B cell (primary cell): Measurements from ENCODE around the gene TRIM46. TPM values are rescaled to one million over a fixed set of nuclear protein-coding genes. Genes with fewer than 3 reads are reported as not detected.

ENCODE experiments used
- ATAC-seq: fragments of 200-7000 bp; cut with Tn5 transposase; one replicate; pipeline ENCODE4 v1.10.0; 2021; ENCODE audit warnings: low read depth, mild to moderate bottlenecking, moderate number of reproducible peaks, moderate library complexity
- CTCF ChIA-PET: fragments of 350-600 bp; sonication (Branson Sonifier 250); formaldehyde crosslinking; loops from one replicate; lab custom pipeline; 2021; ENCODE audit warnings: antibody characterized with exemption, inconsistent platforms; lab: Charles Lee
- POLR2A ChIA-PET: fragments of 350-600 bp; sonication (Branson Sonifier 250); formaldehyde crosslinking; loops from one replicate; lab custom pipeline; 2021; ENCODE audit warnings: antibody characterized with exemption; lab: Charles Lee
- DNase-seq: peaks from one replicate; pipeline ENCODE4 v3.0.0; 2013
- H2AFZ ChIP-seq: 2 replicates; pipeline ENCODE4 v1.6.1; 2012; ENCODE audit warnings: mild to moderate bottlenecking, low read depth, low read length; ENCODE audit not compliant: insufficient read depth, poor library complexity, severe bottlenecking
- H3K27ac ChIP-seq, 2 donors: 1 replicate in 1 of 2; 2 replicates in 1 of 2; pipeline ENCODE4 v1.5.1; 2012 to 2013; ENCODE audit warnings: low read length in 2 of 2, mild to moderate bottlenecking in 2 of 2, moderate library complexity in 1 of 2
- H3K27me3 ChIP-seq, 4 experiments: fragments of 200-600 bp in 1 of 4; sonication (generic) in 1 of 4; replicated peaks in 1 of 4; 1 replicate in 2 of 4; 2 replicates in 2 of 4; pipeline versions ENCODE4 v1.6.1 to v1.7.0; 2013 to 2016; ENCODE audit warnings: low read length in 3 of 4, mild to moderate bottlenecking in 2 of 4, mixed read lengths in 1 of 4, moderate library complexity in 1 of 4; ENCODE audit not compliant: insufficient read depth in 4 of 4, control insufficient read depth in 3 of 4; ENCODE audit errors: control extremely low read depth in 1 of 4
- H3K36me3 ChIP-seq, 2 experiments: replicated peaks in 1 of 2; 1 replicate in 1 of 2; 2 replicates in 1 of 2; pipeline versions ENCODE4 v1.6.1 to v1.7.1; 2013; ENCODE audit warnings: low read length in 1 of 2; ENCODE audit not compliant: insufficient read depth in 2 of 2, control insufficient read depth in 1 of 2; ENCODE audit errors: control extremely low read depth in 1 of 2, extremely low read depth in 1 of 2
- H3K4me1 ChIP-seq, 2 donors: fragments of 200-600 bp in 1 of 2; sonication (generic) in 1 of 2; 1 replicate in 1 of 2; 2 replicates in 1 of 2; pipeline versions ENCODE4 v1.5.1 to v1.6.1; 2013 to 2017; ENCODE audit warnings: low read length in 2 of 2; ENCODE audit not compliant: control insufficient read depth in 2 of 2, insufficient read depth in 2 of 2
- H3K4me2 ChIP-seq: replicated peaks from 2 replicates; pipeline ENCODE3; 2012; ENCODE audit warnings: mild to moderate bottlenecking, low read depth, low read length; ENCODE audit not compliant: poor library complexity, severe bottlenecking
- H3K4me3 ChIP-seq, 5 experiments: fragments of 200-600 bp in 1 of 5; sonication (generic) in 1 of 5; 1 replicate in 3 of 5; 2 replicates in 2 of 5; pipeline versions ENCODE4 v1.5.1 to v1.7.0; 2011 to 2016; ENCODE audit warnings: low read length in 4 of 5, mild to moderate bottlenecking in 4 of 5, low read depth in 2 of 5, control low read depth in 1 of 5, moderate library complexity in 1 of 5; ENCODE audit not compliant: insufficient read depth in 1 of 5; ENCODE audit errors: control extremely low read depth in 1 of 5, extremely low read depth in 1 of 5
- H3K79me2 ChIP-seq: fragments of 200-600 bp; sonication (generic); one replicate; pipeline ENCODE4 v1.6.0; 2016; ENCODE audit warnings: low read length; ENCODE audit not compliant: control insufficient read depth, insufficient read depth
- H3K9ac ChIP-seq: fragments of 200-600 bp; sonication (generic); 2 replicates; pipeline ENCODE4 v1.6.1; 2017; ENCODE audit warnings: mild to moderate bottlenecking, low read length, moderate library complexity
- H3K9me3 ChIP-seq, 3 donors: one replicate each; pipeline versions ENCODE4 v1.6.1 to v1.7.1; 2013; ENCODE audit warnings: low read length in 2 of 3; ENCODE audit not compliant: control insufficient read depth in 2 of 3, insufficient read depth in 1 of 3; ENCODE audit errors: control extremely low read depth in 1 of 3
- H4K20me1 ChIP-seq: 2 replicates; pipeline ENCODE4 v1.6.0; 2012; ENCODE audit warnings: mild to moderate bottlenecking, low read length; ENCODE audit not compliant: insufficient read depth, control insufficient read depth, poor library complexity, severe bottlenecking
- H3K27ac Mint-ChIP-seq: one replicate; pipeline ENCODE4 v1.8.0; 2021; ENCODE audit warnings: mixed read lengths
- H3K27me3 Mint-ChIP-seq: one replicate; pipeline ENCODE4 v1.8.0; 2021; ENCODE audit warnings: mixed read lengths
- H3K4me1 Mint-ChIP-seq: one replicate; pipeline ENCODE4 v1.8.0; 2021; ENCODE audit warnings: mixed read lengths
- H3K4me3 Mint-ChIP-seq: one replicate; pipeline ENCODE4 v1.8.0; 2021; ENCODE audit warnings: mixed read lengths
- H3K9me3 Mint-ChIP-seq: one replicate; pipeline ENCODE4 v1.8.0; 2022; ENCODE audit warnings: mixed read lengths; ENCODE audit not compliant: insufficient read depth
- CTCF ChIP-seq: fragments of 200-600 bp; IDR thresholded peaks from one replicate; pipeline ENCODE4 v1.8.0; 2022; ENCODE audit warnings: antibody characterized with exemption, mild to moderate bottlenecking
- EZH2 ChIP-seq: IDR thresholded peaks from 2 replicates; pipeline ENCODE4 v1.6.1; 2012; ENCODE audit warnings: borderline replicate concordance, low read depth, mild to moderate bottlenecking, moderate library complexity, low read length; ENCODE audit not compliant: insufficient read depth, poor library complexity, severe bottlenecking
- WGBS: methylation state at CpG from one replicate; pipeline ENCODE4 v1.1.5; 2013; ENCODE audit warnings: missing lambda C conversion rate; ENCODE audit not compliant: insufficient coverage; 5-methylcytosine and 5-hydroxymethylcytosine counted together
- intact Hi-C: fragments of 100-400 bp; cut with micrococcal nuclease; formaldehyde crosslinking; loops from one replicate; pipeline ENCODE4 v1.10.0; 2022
- polyA plus RNA-seq: library from polyadenylated mRNA; depleted of rRNA; stranded (reverse); fragments of >200 nt; gene quantifications from 2 replicates; pipeline ENCODE4 v1.2.3, GENCODE V29; 2012
- total RNA-seq, 2 donors: library from RNA; stranded (reverse); fragments of 120-200 nt in 1 of 2; gene quantifications; 1 replicate in 1 of 2; 2 replicates in 1 of 2; pipeline versions ENCODE4 v1.2.3 to v1.2.4, GENCODE V29; 2013 to 2022

TRIM46 gene
- total and polyA plus RNA-seq, 2 donors (not counting 1 experiment from before 2014, with no cell fraction given), result 2.6 to 3.4 TPM

- peaks cover 34% of the 10 kb centered on the region for H3K4me1 Mint-ChIP-seq
- H3K27ac Mint-ChIP-seq, result peak overlapping the region; percentile 78
- Histone ChIP-seq H2AFZ (peak overlapping the region; percentile 71), H3K79me2 (no peaks in the 10 kb centered on the region), H4K20me1 (peaks cover 8% of the 10 kb centered on the region), H3K4me3 (peak overlapping the region; percentile 26 to 58 (median 49)), H3K36me3 (no peaks in the 10 kb centered on the region), H3K9me3 (peaks cover 0 to 7% (median 0%) of the 10 kb centered on the region in 3 donors), H3K9ac (peak overlapping the region; percentile 64), H3K4me2 (peak overlapping the region; percentile 98), H3K4me1 (peaks cover 34 to 36% of the 10 kb centered on the region in 2 donors), H3K27ac (no peak overlapping the region), H3K27me3 (peaks cover 0 to 54% (median 27%) of the 10 kb centered on the region in 4 experiments)
- H3K4me3 Mint-ChIP-seq, result peak overlapping the region; percentile 93
- ATAC-seq (peak; percentile 32), DNase-seq (peak; percentile 62)
- POLR2A ChIA-PET, result no interaction called here
- H3K9me3 Mint-ChIP-seq, result no peaks in the 10 kb centered on the region
- CTCF ChIA-PET, result interaction anchor here (1.2 to 2.3 kb wide), 3 partner anchors 9 to 40 kb away, joined by 3 to 10 read pairs (median 5); partner anchors contain the start of gene SLC50A1
- intact Hi-C loops, result loop anchor here (1.0 to 5.0 kb wide), 3 partner anchors 14 to 41 kb away; partner anchors contain the start of gene DPM3
- H3K27me3 Mint-ChIP-seq, result peaks cover 53% of the 10 kb centered on the region
- TF ChIP-seq CTCF, result no peak
- TF ChIP-seq EZH2, result no peak
- 19% methylated on average over 32 of the region's 32 CpGs for WGBS
Observed at GRCh38 chr1:155126556-155127104, 47.0 kb upstream of the TRIM46 start.
